PC-3 (cell line): ENCODE measurements around the gene BEX4. TPM values are rescaled to one million over a fixed set of nuclear protein-coding genes. Genes with fewer than 3 reads are reported as not detected.

ENCODE experiments used
- total RNA-seq: library from RNA; depleted of rRNA; stranded (reverse); fragments of >200 nt; gene quantifications from 2 replicates; pipeline ENCODE4 v1.2.3, GENCODE V29; 2014; rRNA removed

Gene BEX4
- total RNA-seq, 1 experiment from 2014 or later: 10.9 TPM

Other genes with a start within 250 kb of the BEX4 start
- 4.0 and 4.5 TPM in 2 replicates for gene BEX1, start 150.9 kb upstream of the BEX4 start, total RNA-seq
- gene NXF3, start 122.0 kb upstream of the BEX4 start, total RNA-seq: 0.15 and 1.2 TPM in 2 replicates
- 41.2 and 42.5 TPM in 2 replicates for gene TCEAL8, start 40.0 kb downstream of the BEX4 start, total RNA-seq
- not detected in 2 replicates for gene TCEAL5, start 61.6 kb downstream of the BEX4 start, total RNA-seq
- gene BEX2, start 95.9 kb downstream of the BEX4 start, total RNA-seq: 1.6 and 2.8 TPM in 2 replicates
- gene TCEAL7, start 115.1 kb downstream of the BEX4 start, total RNA-seq: not detected in 2 replicates
- gene TCEAL9, start 141.4 kb downstream of the BEX4 start, total RNA-seq: 23.0 and 46.8 TPM in 2 replicates
- 130 and 146 TPM in 2 replicates for gene BEX3, start 161.4 kb downstream of the BEX4 start, total RNA-seq